Naive thymus-derived CD8-positive, alpha-beta T cell (primary cell): Measurements from ENCODE around the gene EMP2. TPM values are rescaled to one million over a fixed set of nuclear protein-coding genes. Genes with fewer than 3 reads are reported as not detected.
A peak's percentile ranks its signal among the peaks of the same experiment; 100 is the strongest.
"Not testable (repeated sequence)": the region's sequence is repeated elsewhere in the genome, so short reads cannot be mapped to it uniquely, and the experiment has no call there.

Experiments
- ATAC-seq, 2 donors: fragments of 150-1000 bp; cut with Tn5 transposase in 1 of 2; sonication (Bioruptor Pico), chemical (Tn5 transposase) in 1 of 2; 1 replicate in 1 of 2; 2 replicates in 1 of 2; pipeline ENCODE4 v1.10.0; 2021; ENCODE audit warnings: mild to moderate bottlenecking in 2 of 2, moderate library complexity in 2 of 2
- POLR2A ChIA-PET: fragments of 350-600 bp; sonication (Branson Sonifier 250); formaldehyde crosslinking; loops from one replicate; lab custom pipeline; 2021; ENCODE audit warnings: antibody characterized with exemption; lab: Charles Lee
- DNase-seq, 10 donors: peaks; one replicate each; pipeline versions ENCODE4 v3.0.0 to v3.0.0-alpha.2; 2020 to 2022
- H3K27ac Mint-ChIP-seq, 10 donors: one replicate each; pipeline ENCODE4 v1.8.0; 2020 to 2022; ENCODE audit warnings: mild to moderate bottlenecking in 10 of 10, mixed read lengths in 10 of 10, moderate library complexity in 4 of 10, inconsistent platforms in 1 of 10
- H3K27me3 Mint-ChIP-seq, 5 donors: one replicate each; pipeline ENCODE4 v1.8.0; 2021 to 2022; ENCODE audit warnings: mixed read lengths in 5 of 5
- H3K36me3 Mint-ChIP-seq, 3 donors: one replicate each; pipeline ENCODE4 v1.8.0; 2020 to 2022; ENCODE audit warnings: mixed read lengths in 3 of 3, mild to moderate bottlenecking in 2 of 3, inconsistent platforms in 1 of 3
- H3K4me1 Mint-ChIP-seq, 4 donors: one replicate each; pipeline ENCODE4 v1.8.0; 2021 to 2022; ENCODE audit warnings: mixed read lengths in 4 of 4
- H3K4me3 Mint-ChIP-seq, 10 donors: one replicate each; pipeline ENCODE4 v1.8.0; 2020 to 2022; ENCODE audit warnings: mild to moderate bottlenecking in 10 of 10, mixed read lengths in 10 of 10, moderate library complexity in 6 of 10, inconsistent platforms in 1 of 10
- H3K9me3 Mint-ChIP-seq, 9 donors: one replicate each; pipeline ENCODE4 v1.8.0; 2020 to 2022; ENCODE audit warnings: mixed read lengths in 9 of 9, mild to moderate bottlenecking in 3 of 9, inconsistent platforms in 1 of 9, moderate library complexity in 1 of 9
- polyA plus RNA-seq, 3 donors: library from polyadenylated mRNA; unstranded; fragments of 300-500 nt; fragmentation: Illumina TruSeq; gene quantifications; one replicate each; pipeline ENCODE4 v1.2.3, GENCODE V29; 2021
- total RNA-seq, 8 experiments: library from RNA in 2 of 8; stranded (reverse) in 2 of 8; gene quantifications; one replicate each; pipeline ENCODE4 v1.2.3 and lab custom pipeline; 2021 to 2026

Gene EMP2
- total and polyA plus RNA-seq, 5 experiments from 2014 or later = not detected

DNA sequence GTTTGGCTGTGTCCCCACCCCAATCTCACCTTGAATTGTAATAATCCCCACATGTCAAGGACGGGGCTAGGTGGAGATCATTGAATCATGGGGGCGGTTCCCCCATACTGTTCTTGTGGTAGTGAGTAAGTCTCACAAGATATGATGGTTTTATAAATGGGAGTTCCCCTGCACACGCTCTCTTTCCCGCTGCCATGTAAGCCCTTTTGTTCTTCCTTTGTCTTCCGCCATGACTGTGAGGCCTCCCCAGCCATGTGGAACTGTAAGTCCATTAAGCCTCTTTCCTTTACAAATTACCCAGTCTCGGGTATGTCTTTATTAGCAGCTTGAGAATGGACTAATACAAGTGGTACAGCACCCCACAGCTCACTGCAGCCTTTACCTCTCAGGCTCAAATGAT, 44.1 kb downstream of the EMP2 start:
- H3K4me3 Mint-ChIP-seq, POLR2A ChIA-PET, H3K4me1 Mint-ChIP-seq, DNase-seq, H3K27ac Mint-ChIP-seq, H3K36me3 Mint-ChIP-seq, H3K9me3 Mint-ChIP-seq, ATAC-seq: not testable (repeated sequence)
- peaks cover 0 to 11% (median 0%) of the 10 kb centered on the region in 5 donors for H3K27me3 Mint-ChIP-seq

DNA sequence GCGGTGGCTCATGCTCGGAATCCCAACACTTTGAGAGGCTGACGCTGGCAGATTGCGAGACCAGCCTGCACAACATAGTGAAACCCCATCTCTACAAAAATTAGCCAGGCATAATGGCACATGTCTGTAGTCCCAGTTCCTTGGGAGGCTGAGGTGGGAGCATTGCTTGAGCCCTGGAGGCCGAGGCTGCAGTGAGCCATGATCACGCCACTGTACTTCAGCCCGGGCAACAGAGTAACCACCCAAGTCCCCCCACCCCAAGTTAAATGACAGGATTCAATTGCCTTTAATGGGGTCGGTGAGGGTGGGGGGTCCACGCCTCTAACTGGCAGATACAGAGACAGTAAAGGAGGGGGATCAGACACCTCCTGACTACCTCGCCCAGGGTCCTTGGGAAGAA, 44.9 kb downstream of the EMP2 start:
- no peak overlapping the region for H3K27ac Mint-ChIP-seq
- POLR2A ChIA-PET = no interaction called here
- no peaks in the 10 kb centered on the region for H3K9me3 Mint-ChIP-seq
- peaks cover 0 to 11% (median 0%) of the 10 kb centered on the region in 5 donors for H3K27me3 Mint-ChIP-seq
- H3K4me3 Mint-ChIP-seq = no peak overlapping the region
- ATAC-seq (no peak), DNase-seq (no peak)
- H3K36me3 Mint-ChIP-seq = no peaks in the 10 kb centered on the region
- H3K4me1 Mint-ChIP-seq = peaks cover 0 to 2% (median 0%) of the 10 kb centered on the region in 4 donors

DNA sequence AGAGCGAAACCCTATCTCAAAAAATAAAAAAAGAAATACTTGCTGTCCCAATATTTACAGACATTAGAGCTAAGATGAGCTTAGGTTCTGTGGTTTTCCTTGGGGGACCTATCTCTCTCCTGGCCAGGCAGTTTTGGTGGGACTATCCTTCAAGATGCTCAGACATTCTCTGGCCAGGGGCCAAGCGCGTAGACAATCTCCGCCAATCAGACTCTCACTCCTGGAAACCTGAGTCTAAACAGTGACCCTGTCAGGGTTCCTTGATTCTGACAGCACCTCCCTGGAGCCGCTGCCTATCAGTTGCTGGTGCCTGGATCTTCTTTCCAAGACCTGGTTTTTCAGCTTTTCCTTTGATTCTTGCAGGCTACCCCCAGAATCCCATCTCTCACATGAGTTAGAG, 45.6 kb downstream of the EMP2 start:
- no peaks in the 10 kb centered on the region for H3K9me3 Mint-ChIP-seq
- H3K36me3 Mint-ChIP-seq = no peaks in the 10 kb centered on the region
- ATAC-seq (no peak), DNase-seq (no peak)
- peak overlapping the region in 1 of 10 donors; percentile 69 for H3K27ac Mint-ChIP-seq
- POLR2A ChIA-PET = no interaction called here
- H3K4me3 Mint-ChIP-seq = no peak overlapping the region
- peaks cover 0 to 11% (median 0%) of the 10 kb centered on the region in 5 donors for H3K27me3 Mint-ChIP-seq
- peaks cover 0 to 2% (median 0%) of the 10 kb centered on the region in 4 donors for H3K4me1 Mint-ChIP-seq

- H3K36me3 Mint-ChIP-seq, H3K4me3 Mint-ChIP-seq, H3K27me3 Mint-ChIP-seq, DNase-seq, ATAC-seq, H3K27ac Mint-ChIP-seq, H3K9me3 Mint-ChIP-seq, H3K4me1 Mint-ChIP-seq, POLR2A ChIA-PET: not testable (repeated sequence)
These were observed 46.8 kb downstream of the EMP2 start for GRCh38 chr16:10533612-10534011.

- Mint-ChIP-seq H3K4me1 (no peaks in the 10 kb centered on the region), H3K36me3 (no peaks in the 10 kb centered on the region), H3K27me3 (no peaks in the 10 kb centered on the region), H3K9me3 (no peaks in the 10 kb centered on the region), H3K27ac (no peak overlapping the region), H3K4me3 (no peak overlapping the region)
- ATAC-seq (no peak), DNase-seq (no peak)
- POLR2A ChIA-PET = no interaction called here
These were observed 48.8 kb downstream of the EMP2 start for GRCh38 chr16:10531582-10531981.

DNA sequence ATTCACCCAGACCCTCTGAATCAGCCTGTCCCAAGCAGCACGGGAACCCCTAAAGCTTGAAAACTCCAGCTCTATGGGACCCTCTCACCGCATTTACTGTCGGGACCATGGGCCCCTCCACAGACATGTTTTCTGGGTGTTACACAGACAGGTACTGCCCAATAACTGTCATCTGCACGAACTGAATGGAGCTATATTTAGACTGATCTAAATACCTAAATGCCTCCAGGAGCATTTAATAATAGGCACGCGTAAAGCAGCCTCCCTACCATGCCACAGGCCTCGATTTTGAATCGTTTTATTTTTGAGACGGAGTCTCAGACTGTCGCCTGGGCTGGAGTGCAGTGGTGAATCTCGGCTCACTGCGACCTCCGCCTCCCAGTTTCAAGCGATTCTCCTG, 49.7 kb downstream of the EMP2 start:
- Mint-ChIP-seq H3K27ac (no peak overlapping the region), H3K9me3 (no peaks in the 10 kb centered on the region), H3K27me3 (no peaks in the 10 kb centered on the region), H3K4me1 (no peaks in the 10 kb centered on the region), H3K36me3 (no peaks in the 10 kb centered on the region), H3K4me3 (no peak overlapping the region)
- no peak for DNase-seq
- no peak for ATAC-seq
- POLR2A ChIA-PET = no interaction called here

- Mint-ChIP-seq H3K36me3 (no peaks in the 10 kb centered on the region), H3K4me3 (no peak overlapping the region), H3K4me1 (no peaks in the 10 kb centered on the region), H3K27ac (no peak overlapping the region), H3K27me3 (no peaks in the 10 kb centered on the region), H3K9me3 (no peaks in the 10 kb centered on the region)
- POLR2A ChIA-PET = no interaction called here
- DNase-seq = no peak
- ATAC-seq = no peak
These were observed 50.3 kb downstream of the EMP2 start for GRCh38 chr16:10529895-10530669.

DNA sequence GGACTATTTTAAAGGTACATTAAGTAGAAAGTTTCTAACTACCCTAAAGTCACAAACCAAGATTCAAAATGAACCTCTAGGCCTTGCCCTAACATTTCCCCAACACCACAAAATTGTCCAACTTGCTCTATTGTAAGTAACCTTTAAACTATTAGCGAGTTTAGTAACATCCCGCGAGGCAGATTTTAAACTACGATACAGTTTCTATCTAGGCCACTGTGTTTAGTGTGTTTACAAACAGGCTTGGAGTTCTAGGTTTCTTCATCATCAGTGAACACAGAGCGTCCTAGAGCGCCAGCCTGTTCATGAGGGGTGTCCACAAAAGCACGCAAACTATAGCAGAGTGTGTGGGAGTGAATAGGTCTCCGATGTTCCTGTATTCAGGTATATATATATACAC, 51.8 kb downstream of the EMP2 start:
- DNase-seq (no peak), ATAC-seq (no peak)
- Mint-ChIP-seq H3K27me3 (no peaks in the 10 kb centered on the region), H3K27ac (no peak overlapping the region), H3K4me1 (no peaks in the 10 kb centered on the region), H3K36me3 (no peaks in the 10 kb centered on the region), H3K9me3 (no peaks in the 10 kb centered on the region), H3K4me3 (no peak overlapping the region)
- POLR2A ChIA-PET = interaction anchor here (0.5 kb wide), 1 partner anchor 25 kb away, joined by 3 read pairs; no protein-coding TSS in a partner anchor

DNA sequence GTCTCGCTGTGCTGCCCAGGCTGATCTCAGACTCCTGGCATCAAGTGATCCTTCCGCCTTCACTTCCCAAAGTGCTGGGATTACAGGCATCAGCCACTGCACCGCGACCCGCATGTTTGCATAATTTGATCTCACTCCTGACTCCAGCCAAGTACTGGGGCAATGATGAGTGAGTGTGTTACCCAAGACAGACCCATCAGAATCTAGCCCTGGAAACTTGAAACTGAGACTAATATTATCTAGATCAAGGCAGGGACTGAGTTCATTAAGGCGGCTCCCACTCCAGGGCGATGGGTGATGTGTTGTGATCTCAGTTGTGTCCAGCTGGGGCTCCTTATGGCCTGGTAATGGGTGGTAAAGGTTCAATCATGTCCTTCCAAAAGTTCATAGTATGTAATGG, 53.4 kb downstream of the EMP2 start:
- ATAC-seq (no peak), DNase-seq (no peak)
- Mint-ChIP-seq H3K27me3 (no peaks in the 10 kb centered on the region), H3K36me3 (no peaks in the 10 kb centered on the region), H3K9me3 (no peaks in the 10 kb centered on the region), H3K27ac (no peak overlapping the region), H3K4me3 (no peak overlapping the region), H3K4me1 (no peaks in the 10 kb centered on the region)
- POLR2A ChIA-PET = no interaction called here

GRCh38 chr16:10525214-10525825, 55.1 kb downstream of the EMP2 start:
- POLR2A ChIA-PET = no interaction called here
- ATAC-seq = no peak
- H3K27ac Mint-ChIP-seq = no peak overlapping the region

DNA sequence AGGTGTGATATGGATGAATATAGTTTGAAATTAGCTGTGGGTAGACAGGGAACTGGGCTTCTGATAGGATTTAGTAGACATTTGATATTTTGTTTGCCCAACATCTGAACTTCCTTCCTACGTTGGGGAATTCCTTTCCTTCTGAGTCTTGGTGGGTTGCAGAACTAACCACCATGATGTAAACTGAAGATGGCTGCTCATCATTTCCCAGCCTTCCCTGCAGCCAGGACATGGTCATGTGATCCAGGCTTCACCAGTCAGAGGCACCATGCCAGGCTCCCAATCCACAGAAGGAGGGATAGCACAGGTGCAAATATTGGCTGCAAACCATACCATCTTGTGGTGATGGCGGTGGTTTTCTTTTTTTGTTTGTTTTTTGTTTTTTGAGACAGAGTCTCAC, 57.4 kb downstream of the EMP2 start:
- Mint-ChIP-seq H3K27ac (no peak overlapping the region), H3K36me3 (no peaks in the 10 kb centered on the region), H3K9me3 (no peaks in the 10 kb centered on the region), H3K4me3 (no peak overlapping the region), H3K4me1 (peaks cover 0 to 2% (median 0%) of the 10 kb centered on the region in 4 donors), H3K27me3 (peaks cover 2 to 15% (median 7%) of the 10 kb centered on the region in 5 donors)
- POLR2A ChIA-PET = no interaction called here
- no peak for ATAC-seq
- DNase-seq = no peak

More at GRCh38 chr16:10525214-10525825, 55.1 kb downstream of the EMP2 start:
- H3K36me3 Mint-ChIP-seq = no peaks in the 10 kb centered on the region
- H3K4me1 Mint-ChIP-seq = no peaks in the 10 kb centered on the region
- no peak overlapping the region for H3K4me3 Mint-ChIP-seq
- no peaks in the 10 kb centered on the region for H3K9me3 Mint-ChIP-seq
- peaks cover 2 to 8% (median 2%) of the 10 kb centered on the region in 5 donors for H3K27me3 Mint-ChIP-seq
- no peak for DNase-seq

DNA sequence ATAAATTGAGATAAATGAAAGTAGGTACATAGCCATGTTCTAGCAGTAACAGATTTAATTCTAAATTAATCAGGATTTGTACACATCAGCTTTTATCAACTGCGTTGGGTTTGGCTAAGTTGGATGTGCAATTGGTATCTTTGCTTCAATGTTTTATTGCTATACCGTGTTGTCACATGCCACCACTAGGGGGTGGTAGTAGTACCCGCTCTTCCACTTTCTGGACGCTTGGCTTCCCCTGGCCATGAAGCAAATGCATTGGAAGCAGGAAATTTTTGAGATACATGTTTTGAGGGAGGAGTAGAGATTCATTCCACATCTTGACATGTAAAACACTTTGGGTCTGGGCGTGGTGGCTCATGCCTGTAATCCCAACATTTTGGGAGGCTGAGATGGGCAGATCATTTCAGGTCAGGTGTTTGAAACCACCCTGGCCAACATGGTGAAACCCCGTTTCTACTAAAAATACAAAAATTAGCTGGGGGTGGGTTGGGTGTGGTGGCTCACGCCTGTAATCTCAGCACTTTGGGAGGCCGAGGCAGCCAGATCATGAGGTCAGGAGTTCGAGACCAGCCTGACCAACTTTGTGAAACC, 58.6 kb downstream of the EMP2 start:
- Mint-ChIP-seq H3K4me3 (no peak overlapping the region), H3K27ac (no peak overlapping the region), H3K27me3 (peaks cover 2 to 15% (median 7%) of the 10 kb centered on the region in 5 donors), H3K36me3 (no peaks in the 10 kb centered on the region), H3K4me1 (peaks cover 0 to 2% (median 0%) of the 10 kb centered on the region in 4 donors), H3K9me3 (no peaks in the 10 kb centered on the region)
- no peak for ATAC-seq
- peak in 4 of 10 donors; percentile 5 to 39 (median 26) for DNase-seq
- POLR2A ChIA-PET = no interaction called here

DNA sequence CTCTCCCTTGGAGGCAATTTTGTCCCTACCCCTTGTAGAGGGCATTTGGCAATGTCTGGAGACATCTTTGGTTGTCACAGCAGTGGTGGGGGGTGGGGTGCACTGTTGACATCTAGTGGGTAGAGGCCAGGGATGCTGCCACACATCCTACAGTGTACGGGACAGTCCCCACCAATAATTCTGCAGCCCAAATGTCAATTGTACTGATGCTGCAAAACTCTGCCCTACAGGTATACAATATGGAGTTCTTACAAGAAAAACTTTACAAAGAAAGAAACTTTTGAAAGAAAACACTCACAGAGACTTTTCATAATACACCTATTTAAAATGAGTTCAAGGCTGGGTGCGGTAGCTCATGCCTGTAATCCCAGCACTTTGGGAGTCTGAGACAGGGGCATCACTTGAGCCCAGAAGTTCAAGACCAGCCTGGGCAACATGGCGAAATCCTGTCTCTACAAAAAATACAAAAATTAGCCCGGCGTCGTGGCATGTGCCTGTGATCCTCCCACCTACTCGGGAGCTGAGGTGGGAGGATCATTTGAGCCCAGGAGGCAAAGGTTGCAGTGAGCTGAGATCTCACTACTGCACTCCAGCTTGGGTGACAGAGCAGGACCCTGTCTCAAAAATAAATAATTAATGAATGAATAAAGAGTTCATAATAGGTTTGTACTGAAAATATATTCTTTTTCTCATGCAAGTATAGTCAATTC, 59.4 kb downstream of the EMP2 start:
- H3K4me3 Mint-ChIP-seq = no peak overlapping the region
- H3K27ac Mint-ChIP-seq = no peak overlapping the region
- POLR2A ChIA-PET = no interaction called here
- H3K9me3 Mint-ChIP-seq = no peaks in the 10 kb centered on the region
- DNase-seq = no peak
- ATAC-seq = no peak
- no peaks in the 10 kb centered on the region for H3K36me3 Mint-ChIP-seq
- H3K27me3 Mint-ChIP-seq = peaks cover 2 to 15% (median 7%) of the 10 kb centered on the region in 5 donors
- peaks cover 0 to 2% (median 0%) of the 10 kb centered on the region in 4 donors for H3K4me1 Mint-ChIP-seq
